Activated CD8-positive, alpha-beta T cell treated with anti-CD3 and anti-CD28 coated beads for 36 hours (primary cell): ENCODE measurements around the gene B9D2. TPM values are rescaled to one million over a fixed set of nuclear protein-coding genes. Genes with fewer than 3 reads are reported as not detected.

Experiments used
- ATAC-seq: fragments of 200-7000 bp; cut with Tn5 transposase; one replicate; pipeline ENCODE4 v1.10.0; 2021; ENCODE audit warnings: mild to moderate bottlenecking, moderate library complexity
- CTCF ChIA-PET: fragments of 350-600 bp; sonication (Branson Sonifier 250); formaldehyde crosslinking; loops from one replicate; lab custom pipeline; 2021; ENCODE audit warnings: antibody characterized with exemption; lab: Charles Lee
- POLR2A ChIA-PET: fragments of 350-600 bp; sonication (Branson Sonifier 250); formaldehyde crosslinking; loops from one replicate; lab custom pipeline; 2021; ENCODE audit warnings: antibody characterized with exemption; lab: Charles Lee
- DNase-seq: peaks from one replicate; pipeline ENCODE4 v3.0.0-alpha.2; 2020
- H3K27ac Mint-ChIP-seq: one replicate; pipeline ENCODE4 v1.8.0; 2021; ENCODE audit warnings: mild to moderate bottlenecking, mixed read lengths
- H3K27me3 Mint-ChIP-seq: one replicate; pipeline ENCODE4 v1.8.0; 2021; ENCODE audit warnings: mixed read lengths
- H3K36me3 Mint-ChIP-seq: one replicate; pipeline ENCODE4 v1.8.0; 2021; ENCODE audit warnings: low read depth, mixed read lengths
- H3K4me1 Mint-ChIP-seq: one replicate; pipeline ENCODE4 v1.8.0; 2021; ENCODE audit warnings: low read depth, mixed read lengths
- H3K4me3 Mint-ChIP-seq: one replicate; pipeline ENCODE4 v1.8.0; 2021; ENCODE audit warnings: mild to moderate bottlenecking, moderate library complexity, mixed read lengths
- H3K9me3 Mint-ChIP-seq: one replicate; pipeline ENCODE4 v1.8.0; 2021; ENCODE audit warnings: mixed read lengths
- intact Hi-C: fragments of 100-400 bp; cut with micrococcal nuclease; formaldehyde crosslinking; loops from one replicate; pipeline ENCODE4 v1.10.0; 2022
- total RNA-seq, 2 experiments: library from RNA; stranded (reverse); gene quantifications; one replicate each; pipeline ENCODE4 v1.2.3, GENCODE V29; 2021
- TF ChIP-seq, protein P1 (sequence below): fragments of 200-600 bp; IDR thresholded peaks from one replicate; pipeline ENCODE4 v1.8.0; 2022; ENCODE audit warnings: antibody characterized with exemption, mild to moderate bottlenecking

Gene B9D2
- total RNA-seq, 2 experiments from 2014 or later, result 3.1 to 5.1 TPM

DNA sequence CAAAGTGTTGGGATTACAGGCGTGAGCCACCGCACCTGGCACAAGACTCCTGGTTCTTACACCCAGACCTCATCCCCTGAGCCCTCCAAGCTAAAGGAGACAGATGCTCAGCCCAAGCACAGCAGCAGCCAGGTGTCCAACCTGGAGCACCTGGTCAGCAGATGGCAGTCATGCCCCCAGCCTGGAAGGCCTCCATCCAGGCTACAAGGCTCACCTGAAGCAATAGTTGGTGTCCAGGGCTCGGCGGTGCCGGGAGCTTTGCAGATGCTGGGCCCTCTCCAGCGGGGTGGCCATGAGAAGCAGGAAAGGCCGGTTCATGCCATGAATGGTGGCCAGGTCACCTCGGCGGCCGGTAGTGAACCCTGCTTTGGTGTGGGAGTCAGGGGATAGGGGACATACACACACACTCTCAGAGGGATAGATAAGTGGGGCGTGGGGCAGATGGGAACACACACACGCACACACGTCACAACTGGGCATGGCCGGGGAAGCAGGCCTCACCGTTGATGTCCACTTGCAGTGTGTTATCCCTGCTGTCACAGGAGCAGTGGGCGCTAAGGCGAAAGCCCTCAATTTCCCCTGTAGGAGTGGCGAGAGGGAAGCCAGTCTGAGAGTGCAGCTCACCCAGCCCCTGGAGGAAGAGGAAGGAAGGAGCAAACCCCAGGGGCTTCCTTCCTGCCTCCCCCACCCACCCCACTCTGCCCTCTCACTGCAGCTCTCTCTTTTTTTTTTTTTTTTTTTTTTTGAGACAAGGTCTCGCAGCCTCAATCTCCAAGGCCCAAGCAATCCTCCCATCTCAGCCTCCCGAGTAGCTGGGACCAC, 22.1 kb downstream of the B9D2 start:
- Mint-ChIP-seq H3K27ac (peak overlapping the region; percentile 69), H3K27me3 (no peaks in the 10 kb centered on the region), H3K9me3 (no peaks in the 10 kb centered on the region), H3K4me1 (peaks cover 34% of the 10 kb centered on the region), H3K4me3 (no peak overlapping the region), H3K36me3 (peaks cover 51% of the 10 kb centered on the region)
- ATAC-seq (no peak), DNase-seq (no peak)
- ChIA-PET POLR2A (interaction anchor here (1.3 kb wide), 1 partner anchor 58 kb away, joined by 3 read pairs; no protein-coding TSS in a partner anchor), CTCF (interaction anchor here (0.6 kb wide), 1 partner anchor 58 kb away, joined by 3 read pairs; no protein-coding TSS in a partner anchor)
- intact Hi-C loops, result no loop called here
- TF ChIP-seq, protein P1, sequence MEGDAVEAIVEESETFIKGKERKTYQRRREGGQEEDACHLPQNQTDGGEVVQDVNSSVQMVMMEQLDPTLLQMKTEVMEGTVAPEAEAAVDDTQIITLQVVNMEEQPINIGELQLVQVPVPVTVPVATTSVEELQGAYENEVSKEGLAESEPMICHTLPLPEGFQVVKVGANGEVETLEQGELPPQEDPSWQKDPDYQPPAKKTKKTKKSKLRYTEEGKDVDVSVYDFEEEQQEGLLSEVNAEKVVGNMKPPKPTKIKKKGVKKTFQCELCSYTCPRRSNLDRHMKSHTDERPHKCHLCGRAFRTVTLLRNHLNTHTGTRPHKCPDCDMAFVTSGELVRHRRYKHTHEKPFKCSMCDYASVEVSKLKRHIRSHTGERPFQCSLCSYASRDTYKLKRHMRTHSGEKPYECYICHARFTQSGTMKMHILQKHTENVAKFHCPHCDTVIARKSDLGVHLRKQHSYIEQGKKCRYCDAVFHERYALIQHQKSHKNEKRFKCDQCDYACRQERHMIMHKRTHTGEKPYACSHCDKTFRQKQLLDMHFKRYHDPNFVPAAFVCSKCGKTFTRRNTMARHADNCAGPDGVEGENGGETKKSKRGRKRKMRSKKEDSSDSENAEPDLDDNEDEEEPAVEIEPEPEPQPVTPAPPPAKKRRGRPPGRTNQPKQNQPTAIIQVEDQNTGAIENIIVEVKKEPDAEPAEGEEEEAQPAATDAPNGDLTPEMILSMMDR, result peak; percentile 14

DNA sequence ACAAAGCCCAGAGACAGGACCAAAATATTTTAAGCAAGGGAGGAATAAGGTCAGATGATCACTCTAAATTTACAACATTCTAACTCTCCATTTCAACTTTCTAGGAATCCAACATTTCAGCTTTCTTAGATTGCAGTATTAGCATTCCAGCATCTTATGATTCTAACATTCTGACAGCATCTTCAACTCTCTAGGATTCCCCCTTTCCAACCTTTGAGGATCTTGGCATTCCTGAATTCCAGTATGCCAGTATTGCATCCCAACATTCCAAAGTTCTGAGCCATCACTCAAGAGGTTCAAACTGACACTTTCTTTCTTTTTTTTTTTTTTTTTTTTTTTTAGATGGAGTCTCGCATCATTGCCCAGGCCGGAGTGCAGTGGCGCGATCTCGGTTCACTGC, 24.0 kb downstream of the B9D2 start:
- Mint-ChIP-seq H3K36me3 (peaks cover 46% of the 10 kb centered on the region), H3K9me3 (no peaks in the 10 kb centered on the region), H3K4me1 (peaks cover 36% of the 10 kb centered on the region), H3K4me3 (no peak overlapping the region), H3K27me3 (no peaks in the 10 kb centered on the region), H3K27ac (no peak overlapping the region)
- intact Hi-C loops, result no loop called here
- CTCF ChIA-PET, result no interaction called here
- POLR2A ChIA-PET, result interaction anchor here (0.9 to 2.0 kb wide), 3 partner anchors 8 to 11 kb away, joined by 4 to 10 read pairs (median 9); no protein-coding TSS in a partner anchor
- DNase-seq, result no peak
- TF ChIP-seq, protein P1, result no peak
- no peak for ATAC-seq

DNA sequence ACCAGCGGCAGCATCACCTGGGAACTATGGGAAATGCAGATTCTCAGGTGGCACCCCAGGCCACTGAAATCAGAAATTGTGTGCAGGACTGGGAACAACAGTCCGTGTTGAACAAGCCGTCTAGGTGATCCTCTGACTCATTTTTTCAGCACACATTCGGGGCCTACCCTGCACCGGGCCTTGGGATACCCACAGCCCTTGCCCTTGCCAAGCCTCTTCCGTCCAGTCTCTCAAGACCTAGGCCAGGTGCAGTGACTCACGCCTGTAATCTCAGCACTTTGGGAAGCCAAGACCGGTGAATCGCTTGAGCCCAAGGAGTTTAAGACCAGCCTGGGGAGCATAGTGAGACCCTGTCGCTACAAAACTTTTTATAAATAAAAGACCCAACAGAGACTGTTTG, 28.5 kb downstream of the B9D2 start:
- Mint-ChIP-seq H3K27ac (no peak overlapping the region), H3K36me3 (peaks cover 43% of the 10 kb centered on the region), H3K9me3 (no peaks in the 10 kb centered on the region), H3K4me1 (peaks cover 37% of the 10 kb centered on the region), H3K27me3 (no peaks in the 10 kb centered on the region), H3K4me3 (no peak overlapping the region)
- intact Hi-C loops, result no loop called here
- ChIA-PET POLR2A (interaction anchor here (0.6 to 1.0 kb wide), 2 partner anchors 9 to 14 kb away, joined by 3 to 4 read pairs; no protein-coding TSS in a partner anchor), CTCF (interaction anchor here (0.9 to 1.6 kb wide), 2 partner anchors 9 to 27 kb away, joined by 3 to 7 read pairs; no protein-coding TSS in a partner anchor)
- TF ChIP-seq, protein P1, result no peak
- DNase-seq (no peak), ATAC-seq (no peak)

DNA sequence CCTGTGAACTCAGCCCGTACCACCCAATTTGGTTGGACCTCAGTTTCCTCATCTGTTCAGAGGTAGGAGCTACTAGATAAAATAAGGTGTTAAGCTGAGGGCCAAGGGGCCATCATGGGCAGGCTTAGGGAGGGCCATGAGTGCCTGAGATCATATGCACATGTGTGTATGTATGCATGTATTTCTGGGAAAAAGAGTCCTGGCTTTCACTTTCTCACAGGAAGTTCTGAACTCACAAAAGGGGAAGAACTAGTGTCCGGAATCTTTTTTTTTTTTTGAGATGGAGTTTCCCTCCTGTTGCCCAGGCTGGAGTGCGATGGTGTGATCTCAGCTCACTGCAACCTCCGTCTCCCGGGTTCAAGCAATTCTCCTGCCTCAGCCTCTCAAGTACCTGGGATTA, 29.2 kb downstream of the B9D2 start:
- no peak overlapping the region for H3K4me3 Mint-ChIP-seq
- H3K36me3 Mint-ChIP-seq, result peaks cover 41% of the 10 kb centered on the region
- TF ChIP-seq, protein P1, result no peak
- ChIA-PET POLR2A (interaction anchor here (0.6 to 0.7 kb wide), 2 partner anchors 18 to 74 kb away, joined by 3 to 4 read pairs; partner anchors contain the start of gene TGFB1), CTCF (interaction anchor here (0.9 to 1.6 kb wide), 2 partner anchors 10 to 26 kb away, joined by 3 to 7 read pairs; no protein-coding TSS in a partner anchor)
- DNase-seq (no peak), ATAC-seq (no peak)
- peak overlapping the region; percentile 34 for H3K27ac Mint-ChIP-seq
- H3K9me3 Mint-ChIP-seq, result no peaks in the 10 kb centered on the region
- intact Hi-C loops, result no loop called here
- H3K4me1 Mint-ChIP-seq, result peaks cover 39% of the 10 kb centered on the region
- no peaks in the 10 kb centered on the region for H3K27me3 Mint-ChIP-seq

DNA sequence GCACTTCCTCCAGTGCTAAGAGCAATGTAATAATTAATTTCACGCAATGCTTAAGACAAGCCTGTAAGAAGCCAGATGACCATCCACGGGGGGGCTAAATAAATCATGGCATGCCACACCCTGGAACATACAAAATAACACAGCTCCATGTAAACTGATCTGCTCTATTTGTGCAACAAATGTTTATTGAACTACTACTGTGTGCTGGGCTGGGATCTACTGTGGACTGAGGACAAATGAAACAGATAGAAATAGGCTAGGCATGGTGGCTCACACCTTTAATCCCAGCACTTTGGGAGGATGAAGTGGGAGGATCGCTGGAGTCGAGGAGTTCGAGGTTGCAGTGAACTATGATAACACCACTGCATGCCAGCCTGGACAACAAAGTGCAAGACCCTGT, 31.5 kb downstream of the B9D2 start:
- CTCF ChIA-PET, result no interaction called here
- Mint-ChIP-seq H3K9me3 (no peaks in the 10 kb centered on the region), H3K27ac (peak overlapping the region; percentile 26), H3K27me3 (no peaks in the 10 kb centered on the region), H3K36me3 (peaks cover 48% of the 10 kb centered on the region), H3K4me3 (no peak overlapping the region), H3K4me1 (peaks cover 48% of the 10 kb centered on the region)
- intact Hi-C loops, result no loop called here
- TF ChIP-seq, protein P1, result no peak
- DNase-seq (no peak), ATAC-seq (no peak)
- POLR2A ChIA-PET, result interaction anchor here (0.8 to 2.1 kb wide), 3 partner anchors 16 to 96 kb away, joined by 3 to 5 read pairs (median 3); no protein-coding TSS in a partner anchor
